A549 (cell line): Measurements from ENCODE around the gene GPR55. TPM values are rescaled to one million over a fixed set of nuclear protein-coding genes. Genes with fewer than 3 reads are reported as not detected.
"Not testable (repeated sequence)": the region's sequence is repeated elsewhere in the genome, so short reads cannot be mapped to it uniquely, and the experiment has no call there.

Experiments
- ATAC-seq, 2 experiments: fragments of 200-7000 bp in 1 of 2; fragments of >200 bp in 1 of 2; cut with Nextera tagmentation in 1 of 2; cut with Tn5 transposase in 1 of 2; 3 replicates each; pipeline versions ENCODE4 v1.8.0 to v1.9.1; 2018 to 2020; ENCODE audit warnings: mild to moderate bottlenecking in 1 of 2, moderate library complexity in 1 of 2
- CTCF ChIA-PET: fragments of 300-600 bp; sonication (Branson Sonifier 250); formaldehyde crosslinking; extraction: SDS; loops from one replicate; lab custom pipeline; 2021; ENCODE audit warnings: antibody characterized with exemption, inconsistent platforms; lab: Yijun Ruan, JAX
- POLR2A ChIA-PET: fragments of 350-600 bp; formaldehyde crosslinking; extraction: SDS; loops from one replicate; lab custom pipeline; 2021; ENCODE audit warnings: antibody characterized with exemption, inconsistent platforms; lab: Yijun Ruan, JAX
- DNase-seq, 2 experiments: peaks; one replicate each; pipeline versions ENCODE4 v3.0.0 to v3.0.0-alpha.2; 2011 to 2016; ENCODE audit warnings: low read depth in 1 of 2, low spot score in 1 of 2
- FAIRE-seq: peaks from 2 replicates; lab custom pipeline; 2011; peaks lifted over from hg19 to GRCh38; lab: Jason Lieb, UNC
- H3K27ac ChIP-seq, 2 experiments: fragments of >200 bp; sonication (Bioruptor Twin); formaldehyde crosslinking; 3 replicates each; pipeline ENCODE4 v1.5.1; 2016 to 2017
- H3K4me1 ChIP-seq: fragments of >200 bp; sonication (Bioruptor Twin); formaldehyde crosslinking; 3 replicates; pipeline ENCODE4 v1.6.1; 2016
- H3K4me2 ChIP-seq: fragments of >200 bp; sonication (Bioruptor Twin); formaldehyde crosslinking; 3 replicates; pipeline ENCODE4 v1.6.1; 2016
- H3K4me3 ChIP-seq: fragments of >200 bp; sonication (Bioruptor Twin); formaldehyde crosslinking; 3 replicates; pipeline ENCODE4 v1.5.1; 2016
- H3K9me3 ChIP-seq: fragments of >200 bp; sonication (Bioruptor Twin); formaldehyde crosslinking; 3 replicates; pipeline ENCODE4 v1.6.1; 2016
- CBX2 ChIP-seq: fragments of 200-600 bp; sonication (generic); IDR thresholded peaks from 2 replicates; pipeline ENCODE4 v1.6.1; 2016; ENCODE audit warnings: low read depth, mild to moderate bottlenecking, borderline replicate concordance
- EHF ChIP-seq: fragments of 250-450 bp; sonication (Bioruptor Pico); IDR thresholded peaks from 2 replicates; pipeline ENCODE4 v1.5.0; 2020; ENCODE audit warnings: mild to moderate bottlenecking
- ESRRA ChIP-seq: fragments of 150-350 bp; IDR thresholded peaks from 2 replicates; pipeline ENCODE4 v1.6.1; 2014; ENCODE audit warnings: mild to moderate bottlenecking, low read length, borderline replicate concordance
- FOSL2 ChIP-seq, 2 experiments: fragments of 450-650 bp in 1 of 2; fragments of >200 bp in 1 of 2; sonication (Bioruptor Twin) in 1 of 2; formaldehyde crosslinking; IDR thresholded peaks; 2 replicates each; pipeline versions ENCODE4 v1.5.0 to v1.6.1; 2016 to 2020; ENCODE audit warnings: mild to moderate bottlenecking in 1 of 2, moderate library complexity in 1 of 2
- FOXS1 ChIP-seq: fragments of 250-450 bp; sonication (Bioruptor Pico); IDR thresholded peaks from 2 replicates; pipeline ENCODE4 v1.5.0; 2020; ENCODE audit warnings: mild to moderate bottlenecking, moderate library complexity
- HDAC2 ChIP-seq: fragments of 200-600 bp; sonication (generic); IDR thresholded peaks from 2 replicates; pipeline ENCODE4 v1.6.1; 2016
- HEYL ChIP-seq: fragments of 250-450 bp; sonication (Bioruptor Pico); IDR thresholded peaks from 2 replicates; pipeline ENCODE4 v1.8.0; 2021; ENCODE audit warnings: mild to moderate bottlenecking, moderate library complexity
- HOXA7 ChIP-seq: fragments of 250-450 bp; sonication (Bioruptor Pico); IDR thresholded peaks from 2 replicates; pipeline ENCODE4 v1.5.0; 2020; ENCODE audit warnings: mild to moderate bottlenecking, moderate library complexity
- HOXB5 ChIP-seq: fragments of 250-450 bp; sonication (Bioruptor Pico); IDR thresholded peaks from 2 replicates; pipeline ENCODE4 v1.5.0; 2020; ENCODE audit warnings: mild to moderate bottlenecking, moderate library complexity
- MAFK ChIP-seq: fragments of 450-650 bp; IDR thresholded peaks from 2 replicates; pipeline ENCODE4 v1.6.1; 2014; ENCODE audit not compliant: partially characterized antibody
- MAZ ChIP-seq: fragments of 150-350 bp; IDR thresholded peaks from 2 replicates; pipeline ENCODE4 v1.6.1; 2014; ENCODE audit warnings: antibody characterized with exemption, low read depth, low read length, borderline replicate concordance
- NFE2L2 ChIP-seq: fragments of 150-350 bp; conservative IDR thresholded peaks from 2 replicates; pipeline ENCODE4 v1.6.1; 2014; ENCODE audit warnings: low read length
- NPAS2 ChIP-seq: fragments of 250-450 bp; sonication (Bioruptor Pico); IDR thresholded peaks from 2 replicates; pipeline ENCODE4 v1.8.0; 2022; ENCODE audit warnings: mild to moderate bottlenecking, moderate library complexity, borderline replicate concordance
- NR3C1 ChIP-seq: fragments of >200 bp; sonication (Bioruptor Twin); formaldehyde crosslinking; IDR thresholded peaks from 3 replicates; pipeline ENCODE4 v1.6.1; 2017
- POLR2A ChIP-seq: IDR thresholded peaks from 2 replicates; pipeline ENCODE4 v1.6.1; 2012; ENCODE audit warnings: mild to moderate bottlenecking, low read length
- RAD21 ChIP-seq, 2 experiments: fragments of >200 bp in 1 of 2; sonication (Bioruptor Twin) in 1 of 2; formaldehyde crosslinking in 1 of 2; IDR thresholded peaks in 1 of 2; conservative IDR thresholded peaks in 1 of 2; 2 replicates in 1 of 2; 3 replicates in 1 of 2; pipeline ENCODE4 v1.6.1; 2012 to 2018; ENCODE audit warnings: inconsistent platforms in 1 of 2
- RFX5 ChIP-seq: fragments of 450-650 bp; IDR thresholded peaks from 2 replicates; pipeline ENCODE4 v1.7.1; 2014; ENCODE audit warnings: antibody characterized with exemption, mild to moderate bottlenecking, moderate library complexity
- RNF2 ChIP-seq: fragments of 200-600 bp; sonication (generic); IDR thresholded peaks from 2 replicates; pipeline ENCODE4 v1.6.1; 2016; ENCODE audit warnings: low read depth, mild to moderate bottlenecking, antibody characterized with exemption, moderate library complexity, borderline replicate concordance
- SMC3 ChIP-seq: fragments of >200 bp; sonication (Bioruptor Twin); formaldehyde crosslinking; IDR thresholded peaks from 3 replicates; pipeline ENCODE4 v1.6.1; 2018; ENCODE audit warnings: inconsistent platforms
- TP53 ChIP-seq: fragments of 250-450 bp; sonication (Bioruptor Pico); IDR thresholded peaks from 2 replicates; pipeline ENCODE4 v1.5.0; 2021; ENCODE audit warnings: mild to moderate bottlenecking, moderate library complexity
- ZSCAN20 ChIP-seq: fragments of 250-450 bp; sonication (Bioruptor Pico); IDR thresholded peaks from 2 replicates; pipeline ENCODE4 v1.8.0; 2022; ENCODE audit warnings: mild to moderate bottlenecking, moderate library complexity
- WGBS: methylation state at CpG from one replicate; pipeline ENCODE4 v1.1.6; 2017; ENCODE audit errors: missing lambda C conversion rate; 5-methylcytosine and 5-hydroxymethylcytosine counted together
- polyA plus RNA-seq, 4 experiments: library from polyadenylated mRNA; depleted of rRNA in 3 of 4; stranded (reverse); fragments of >200 nt; fragmentation: RNase III in 1 of 4; extraction: RNeasy Plus Mini Kit Qiagen cat#74134 plus additional on column Dnase treatment in 1 of 4; gene quantifications; 2 replicates in 3 of 4; 3 replicates in 1 of 4; pipeline ENCODE4 v1.2.3, GENCODE V29; 2011 to 2017
- TF ChIP-seq, protein P1 (sequence below): IDR thresholded peaks from 2 replicates; pipeline ENCODE4 v1.6.1; 2012; ENCODE audit warnings: low read depth, borderline replicate concordance
- TF ChIP-seq, protein P2 (sequence below): fragments of 150-350 bp; IDR thresholded peaks from 2 replicates; pipeline ENCODE4 v1.6.1; 2014; ENCODE audit warnings: low read depth, mild to moderate bottlenecking, low read length

GPR55 gene
- polyA plus RNA-seq, 2 of the 4 experiments (the other 2 are of a cell fraction) = not detected

DNA sequence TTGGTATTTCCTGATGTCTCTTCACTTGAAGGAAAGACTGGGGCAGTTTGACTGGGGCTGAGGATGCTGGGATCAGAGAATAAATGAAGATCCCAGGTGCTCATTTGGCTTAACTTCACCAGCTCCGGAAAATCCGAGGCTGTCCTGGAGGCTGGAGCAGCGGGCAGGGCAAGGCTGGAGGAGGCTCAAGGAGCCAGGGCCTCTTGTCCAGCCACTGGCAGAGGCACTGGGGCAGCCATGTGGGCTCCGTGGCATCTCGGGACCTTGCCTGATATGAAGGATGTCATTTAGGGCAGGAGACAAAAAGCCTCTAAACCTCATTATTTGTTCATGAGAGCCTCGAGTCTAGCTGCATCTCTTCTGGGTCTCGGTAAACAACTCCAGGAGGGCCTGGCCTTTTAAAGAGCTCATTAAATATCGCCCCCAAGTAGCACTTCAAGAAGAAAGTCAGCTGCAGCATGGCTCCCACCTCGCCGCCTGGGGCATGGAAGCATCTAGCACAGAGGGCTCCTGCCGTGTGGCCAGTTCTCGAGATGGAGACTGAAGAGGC, 13.5 kb upstream of the GPR55 start:
- no peak overlapping the region for H3K4me3 ChIP-seq
- 39% methylated on average over 10 of the region's 12 CpGs for WGBS
- no peak for DNase-seq
- H3K4me2 ChIP-seq = no peak overlapping the region
- no peak for TF ChIP-seq NFE2L2
- no peak for TF ChIP-seq MAZ
- no peak for TF ChIP-seq EHF
- no peak for TF ChIP-seq RAD21 (conservative IDR thresholded peaks at IDR 0.05 in 1 of 2, IDR thresholded peaks at IDR 0.05 in 1 of 2)
- TF ChIP-seq ESRRA = no peak
- TF ChIP-seq HEYL (CRISPR knock-in tag) = no peak
- no peak for TF ChIP-seq FOSL2 (IDR thresholded peaks at IDR 0.05)
- TF ChIP-seq FOSL2 (CRISPR knock-in tag; IDR thresholded peaks at IDR 0.05) = no peak
- TF ChIP-seq RNF2 = no peak
- TF ChIP-seq, protein P1, sequence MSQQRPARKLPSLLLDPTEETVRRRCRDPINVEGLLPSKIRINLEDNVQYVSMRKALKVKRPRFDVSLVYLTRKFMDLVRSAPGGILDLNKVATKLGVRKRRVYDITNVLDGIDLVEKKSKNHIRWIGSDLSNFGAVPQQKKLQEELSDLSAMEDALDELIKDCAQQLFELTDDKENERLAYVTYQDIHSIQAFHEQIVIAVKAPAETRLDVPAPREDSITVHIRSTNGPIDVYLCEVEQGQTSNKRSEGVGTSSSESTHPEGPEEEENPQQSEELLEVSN = no peak
- no peak for TF ChIP-seq HDAC2
- TF ChIP-seq FOXS1 (CRISPR knock-in tag) = no peak
- TF ChIP-seq, all 56 proteins: peak for 0
- no peak for ATAC-seq
- POLR2A ChIA-PET = no interaction called here
- CTCF ChIA-PET = interaction anchor here (0.6 to 1.2 kb wide), 3 partner anchors 49 to 152 kb away, joined by 3 to 6 read pairs (median 3); no protein-coding TSS in a partner anchor
- H3K4me1 ChIP-seq = no peaks in the 10 kb centered on the region
- peaks cover 17% of the 10 kb centered on the region for H3K9me3 ChIP-seq
- no peak for FAIRE-seq
- no peak overlapping the region for H3K27ac ChIP-seq

DNA sequence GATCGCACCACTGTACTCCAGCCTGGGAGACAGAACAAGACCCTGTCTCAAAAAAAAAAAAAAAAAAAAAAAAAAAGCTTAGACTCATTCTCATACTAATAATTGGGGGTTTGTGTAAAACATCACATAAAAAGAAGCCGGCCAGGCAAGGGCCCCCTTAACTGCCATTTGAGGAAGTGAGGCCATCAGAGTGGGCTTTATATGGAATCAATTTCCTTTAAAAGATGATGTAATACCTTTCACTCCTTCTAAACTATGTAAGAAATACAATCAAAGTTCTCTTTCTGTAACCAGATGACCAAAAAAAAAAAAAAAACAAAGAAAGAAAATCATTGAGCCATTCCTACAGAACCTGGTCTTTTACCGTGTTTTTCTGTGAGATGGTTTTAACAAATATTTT, 13.1 kb upstream of the GPR55 start:
- POLR2A ChIA-PET = no interaction called here
- 66% methylated on average over 3 of the region's 3 CpGs for WGBS

DNA sequence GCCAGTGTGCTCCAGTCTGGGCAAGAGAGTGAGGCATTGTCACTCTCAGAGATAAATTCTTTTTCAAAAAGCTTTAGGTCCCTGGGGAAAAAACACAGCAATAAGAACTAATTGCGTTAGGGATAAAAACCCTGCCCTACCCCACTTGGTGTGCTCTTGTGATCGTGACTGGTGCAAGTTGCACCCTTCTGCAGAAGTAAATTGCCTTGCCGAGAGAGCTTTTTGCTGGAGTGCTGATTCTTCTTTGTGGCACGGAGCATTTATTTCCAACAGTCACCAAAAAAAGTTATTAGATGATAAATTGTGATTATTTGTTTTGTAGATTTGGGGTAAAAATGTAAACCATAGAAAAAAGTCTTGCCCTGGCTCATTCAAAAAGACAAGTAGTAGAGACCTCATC, 12.3 kb upstream of the GPR55 start:
- POLR2A ChIA-PET = no interaction called here
- no peak for FAIRE-seq

More for the DNA sequence above, 13.1 kb upstream of the GPR55 start:
- FAIRE-seq (no peak), DNase-seq (no peak), ATAC-seq (no peak)
- no peak overlapping the region for H3K27ac ChIP-seq
- no peak overlapping the region for H3K4me3 ChIP-seq
- H3K4me1 ChIP-seq = no peaks in the 10 kb centered on the region
- H3K9me3 ChIP-seq = peaks cover 17% of the 10 kb centered on the region
- H3K4me2 ChIP-seq = no peak overlapping the region
- no peak for TF ChIP-seq RFX5
- no peak for TF ChIP-seq SMC3
- no peak for TF ChIP-seq FOXS1 (CRISPR knock-in tag)
- TF ChIP-seq POLR2A = no peak
- TF ChIP-seq ZSCAN20 (CRISPR knock-in tag) = no peak
- TF ChIP-seq NPAS2 = no peak
- no peak for TF ChIP-seq HOXA7 (CRISPR knock-in tag)
- CTCF ChIA-PET = no interaction called here

DNA sequence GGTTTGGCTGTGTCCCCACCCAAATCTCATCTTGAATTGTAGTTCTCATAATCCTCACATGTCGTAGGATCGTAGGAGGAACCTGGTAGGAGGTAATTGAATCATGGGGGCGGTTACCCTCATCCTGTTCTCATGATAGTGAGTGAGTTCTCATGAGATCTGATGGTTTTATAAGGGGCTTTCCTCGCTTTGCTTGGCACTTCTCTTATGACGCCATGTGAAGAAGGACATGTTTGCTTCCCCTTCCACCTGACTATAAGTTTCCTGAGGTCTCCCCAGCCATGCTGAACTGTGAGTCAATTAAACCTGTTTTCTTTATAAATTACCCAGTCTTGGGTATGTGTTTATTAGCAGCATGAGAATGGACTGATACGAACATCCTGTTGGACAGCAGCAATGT, 11.2 kb upstream of the GPR55 start:
- DNase-seq, FAIRE-seq, H3K4me2 ChIP-seq, POLR2A ChIA-PET, CTCF ChIA-PET, H3K4me3 ChIP-seq, ATAC-seq, H3K4me1 ChIP-seq, H3K27ac ChIP-seq: not testable (repeated sequence)
- H3K9me3 ChIP-seq = peaks cover 17% of the 10 kb centered on the region
- 19% methylated on average over 6 of the region's 6 CpGs for WGBS

More for the DNA sequence above, 12.3 kb upstream of the GPR55 start:
- Histone ChIP-seq H3K4me1 (no peaks in the 10 kb centered on the region), H3K9me3 (peaks cover 17% of the 10 kb centered on the region), H3K27ac (no peak overlapping the region), H3K4me2 (no peak overlapping the region)
- DNase-seq (no peak), ATAC-seq (no peak)
- CTCF ChIA-PET = no interaction called here
- TF ChIP-seq HOXB5 (CRISPR knock-in tag) = no peak
- TF ChIP-seq MAFK = no peak
- no peak for TF ChIP-seq HOXA7 (CRISPR knock-in tag)
- no peak for TF ChIP-seq NR3C1
- no peak for TF ChIP-seq ZSCAN20 (CRISPR knock-in tag)
- no peak for TF ChIP-seq TP53
- no peak for TF ChIP-seq CBX2
- TF ChIP-seq, protein P1 = no peak
- TF ChIP-seq, protein P2, sequence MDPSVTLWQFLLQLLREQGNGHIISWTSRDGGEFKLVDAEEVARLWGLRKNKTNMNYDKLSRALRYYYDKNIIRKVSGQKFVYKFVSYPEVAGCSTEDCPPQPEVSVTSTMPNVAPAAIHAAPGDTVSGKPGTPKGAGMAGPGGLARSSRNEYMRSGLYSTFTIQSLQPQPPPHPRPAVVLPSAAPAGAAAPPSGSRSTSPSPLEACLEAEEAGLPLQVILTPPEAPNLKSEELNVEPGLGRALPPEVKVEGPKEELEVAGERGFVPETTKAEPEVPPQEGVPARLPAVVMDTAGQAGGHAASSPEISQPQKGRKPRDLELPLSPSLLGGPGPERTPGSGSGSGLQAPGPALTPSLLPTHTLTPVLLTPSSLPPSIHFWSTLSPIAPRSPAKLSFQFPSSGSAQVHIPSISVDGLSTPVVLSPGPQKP = no peak
- no peak for TF ChIP-seq RNF2
- no peak for TF ChIP-seq SMC3
- TF ChIP-seq, all 56 proteins: peak for 0
- no peak overlapping the region for H3K4me3 ChIP-seq
- WGBS = 44% methylated on average over 4 of the region's 4 CpGs
